Tibial nerve (tissue), 3 donors: ENCODE measurements around the gene RIBC1.
A peak's percentile ranks its signal among the peaks of the same experiment; 100 is the strongest.

Experiments
- POLR2A ChIP-seq, 2 donors: fragments of 450-650 bp; IDR thresholded peaks; one replicate each; pipeline ENCODE4 v1.6.1; 2017; ENCODE audit warnings: antibody characterized with exemption in 2 of 2, mild to moderate bottlenecking in 2 of 2, moderate library complexity in 2 of 2
- TF ChIP-seq, protein P1 (sequence below), 5 experiments: fragments of 200-600 bp in 3 of 5; fragments of 450-650 bp in 2 of 5; sonication (generic) in 3 of 5; IDR thresholded peaks; one replicate each; pipeline ENCODE4 v1.5.1; 2016 to 2019; ENCODE audit warnings: antibody characterized with exemption in 5 of 5, mild to moderate bottlenecking in 3 of 5, moderate library complexity in 2 of 5

- TF ChIP-seq, protein P1, sequence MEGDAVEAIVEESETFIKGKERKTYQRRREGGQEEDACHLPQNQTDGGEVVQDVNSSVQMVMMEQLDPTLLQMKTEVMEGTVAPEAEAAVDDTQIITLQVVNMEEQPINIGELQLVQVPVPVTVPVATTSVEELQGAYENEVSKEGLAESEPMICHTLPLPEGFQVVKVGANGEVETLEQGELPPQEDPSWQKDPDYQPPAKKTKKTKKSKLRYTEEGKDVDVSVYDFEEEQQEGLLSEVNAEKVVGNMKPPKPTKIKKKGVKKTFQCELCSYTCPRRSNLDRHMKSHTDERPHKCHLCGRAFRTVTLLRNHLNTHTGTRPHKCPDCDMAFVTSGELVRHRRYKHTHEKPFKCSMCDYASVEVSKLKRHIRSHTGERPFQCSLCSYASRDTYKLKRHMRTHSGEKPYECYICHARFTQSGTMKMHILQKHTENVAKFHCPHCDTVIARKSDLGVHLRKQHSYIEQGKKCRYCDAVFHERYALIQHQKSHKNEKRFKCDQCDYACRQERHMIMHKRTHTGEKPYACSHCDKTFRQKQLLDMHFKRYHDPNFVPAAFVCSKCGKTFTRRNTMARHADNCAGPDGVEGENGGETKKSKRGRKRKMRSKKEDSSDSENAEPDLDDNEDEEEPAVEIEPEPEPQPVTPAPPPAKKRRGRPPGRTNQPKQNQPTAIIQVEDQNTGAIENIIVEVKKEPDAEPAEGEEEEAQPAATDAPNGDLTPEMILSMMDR (IDR thresholded peaks at IDR 0.05): peak in 2 of 5 experiments; percentile 20 to 32
- peak in 1 of 2 donors; percentile 74 for TF ChIP-seq POLR2A (IDR thresholded peaks at IDR 0.05)
Measured at GRCh38 chrX:53422086-53422860, 400 bp upstream of the RIBC1 start, which contains the start of gene SMC1A.
